Heart left ventricle (tissue), 13 donors: Measurements from ENCODE around the gene ZBTB25.

ENCODE experiments used
- POLR2A ChIP-seq, 2 donors: fragments of 450-650 bp; IDR thresholded peaks; one replicate each; pipeline ENCODE4 v1.6.1; 2017; ENCODE audit warnings: antibody characterized with exemption in 2 of 2, mild to moderate bottlenecking in 2 of 2, moderate library complexity in 2 of 2
- TF ChIP-seq, protein P1 (sequence below), 12 donors: fragments of 200-600 bp; sonication (generic) in 4 of 12; IDR thresholded peaks; one replicate each; pipeline versions ENCODE4 v1.5.0 to v1.8.0; 2018 to 2022; ENCODE audit warnings: antibody characterized with exemption in 12 of 12, mild to moderate bottlenecking in 5 of 12
- donor health status: ischemic (EF 13 %, LVEDD 7.1; RV severe dilation, severe dysfunction).
- donor health status: DM: no; HTN: yes; CAD: no.
- donor health status: DM: no; HTN: no; CAD: no.
- donor health status: ischemic (EF 25% LVEDD 6.9; RV normal size, moderate dysfunction).
- donor health status: ischemic (EF 25% LVEDD 5.7; RV mildly dilated, moderate dysfunction).
- donor health status: ischemic (EF 35%, LVEDD 5.7; RV mildly dilated, moderate dysfunction).
- donor health status: nonischemic (EF 11% LVEDD 7.7; RV severe dilation, severe dysfunction).
- donor health status: DM: yes; HTN: yes; CAD: no.
- donor health status: PGD.
- donor health status: ischemic (EF 29% LVEDD 5.4; RV normal size, mild dysfunction).
- donor health status: nonischemic (EF 23%, LVEDD 6.1; RV moderate dilation, normal function).

DNA sequence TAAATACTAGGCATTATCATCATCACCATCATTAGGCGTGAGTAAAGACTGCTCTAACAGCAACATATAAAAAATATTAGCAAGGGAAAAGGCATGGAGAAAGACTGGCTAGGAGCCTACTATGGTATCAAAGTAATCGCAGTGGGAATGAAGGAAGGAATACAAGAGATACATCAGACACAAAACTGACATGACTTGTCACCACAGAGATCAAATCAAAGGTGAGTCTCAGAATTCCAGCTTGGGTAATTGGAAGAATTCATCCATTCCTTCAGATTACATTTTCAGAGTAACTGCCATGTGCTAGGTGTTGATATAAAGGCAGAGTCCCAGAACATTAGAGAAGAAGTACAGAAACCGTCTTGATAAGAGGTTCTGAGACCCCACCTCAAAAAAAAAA, 10.2 kb downstream of the ZBTB25 start:
- TF ChIP-seq POLR2A (IDR thresholded peaks at IDR 0.05) = no peak
- TF ChIP-seq, protein P1, sequence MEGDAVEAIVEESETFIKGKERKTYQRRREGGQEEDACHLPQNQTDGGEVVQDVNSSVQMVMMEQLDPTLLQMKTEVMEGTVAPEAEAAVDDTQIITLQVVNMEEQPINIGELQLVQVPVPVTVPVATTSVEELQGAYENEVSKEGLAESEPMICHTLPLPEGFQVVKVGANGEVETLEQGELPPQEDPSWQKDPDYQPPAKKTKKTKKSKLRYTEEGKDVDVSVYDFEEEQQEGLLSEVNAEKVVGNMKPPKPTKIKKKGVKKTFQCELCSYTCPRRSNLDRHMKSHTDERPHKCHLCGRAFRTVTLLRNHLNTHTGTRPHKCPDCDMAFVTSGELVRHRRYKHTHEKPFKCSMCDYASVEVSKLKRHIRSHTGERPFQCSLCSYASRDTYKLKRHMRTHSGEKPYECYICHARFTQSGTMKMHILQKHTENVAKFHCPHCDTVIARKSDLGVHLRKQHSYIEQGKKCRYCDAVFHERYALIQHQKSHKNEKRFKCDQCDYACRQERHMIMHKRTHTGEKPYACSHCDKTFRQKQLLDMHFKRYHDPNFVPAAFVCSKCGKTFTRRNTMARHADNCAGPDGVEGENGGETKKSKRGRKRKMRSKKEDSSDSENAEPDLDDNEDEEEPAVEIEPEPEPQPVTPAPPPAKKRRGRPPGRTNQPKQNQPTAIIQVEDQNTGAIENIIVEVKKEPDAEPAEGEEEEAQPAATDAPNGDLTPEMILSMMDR (IDR thresholded peaks at IDR 0.05) = no peak
